HepG2 (cell line): ENCODE results near the gene IL17RC. TPM values are rescaled to one million over a fixed set of nuclear protein-coding genes. Genes with fewer than 3 reads are reported as not detected.

Experiments
- HINFP ChIP-seq: sonication (generic); formaldehyde crosslinking; IDR thresholded peaks from 2 replicates; pipeline ENCODE4 v1.4.0; 2020; ENCODE audit warnings: low read depth, mild to moderate bottlenecking, missing genetic modification reagents
- NAIF1 ChIP-seq: sonication (generic); formaldehyde crosslinking; IDR thresholded peaks from 2 replicates; pipeline ENCODE4 v1.5.0; 2020; ENCODE audit warnings: mild to moderate bottlenecking, missing genetic modification reagents, borderline replicate concordance
- SIX1 ChIP-seq: sonication (generic); formaldehyde crosslinking; IDR thresholded peaks from 2 replicates; pipeline ENCODE4 v1.4.0; 2020; ENCODE audit warnings: missing genetic modification reagents, borderline replicate concordance
- SIX4 ChIP-seq: sonication (generic); formaldehyde crosslinking; IDR thresholded peaks from 2 replicates; pipeline ENCODE4 v1.4.0; 2020; ENCODE audit warnings: missing genetic modification reagents
- SNRNP70 ChIP-seq: fragments of 200-400 bp; formaldehyde crosslinking; IDR thresholded peaks from 2 replicates; pipeline ENCODE4 v1.6.1; 2017; ENCODE audit warnings: mild to moderate bottlenecking, low read depth, low read length, moderate library complexity
- SP5 ChIP-seq: IDR thresholded peaks from 2 replicates; pipeline ENCODE4 v1.6.1; 2016; ENCODE audit warnings: low read depth, borderline replicate concordance
- TEAD3 ChIP-seq: optimal IDR thresholded peaks from 2 replicates; pipeline ENCODE3; 2016; ENCODE audit warnings: borderline replicate concordance
- ZFP91 ChIP-seq: sonication (generic); formaldehyde crosslinking; IDR thresholded peaks from 2 replicates; pipeline ENCODE4 v1.9.0; 2022; ENCODE audit warnings: missing genetic modification reagents, mild to moderate bottlenecking, borderline replicate concordance
- ZNF350 ChIP-seq: sonication (generic); formaldehyde crosslinking; IDR thresholded peaks from 2 replicates; pipeline ENCODE4 v1.4.0; 2020; ENCODE audit warnings: mild to moderate bottlenecking, low read depth, missing genetic modification reagents, borderline replicate concordance
- ZNF496 ChIP-seq: sonication (generic); formaldehyde crosslinking; IDR thresholded peaks from 2 replicates; pipeline ENCODE4 v1.8.1; 2023; ENCODE audit warnings: mild to moderate bottlenecking, moderate library complexity, missing genetic modification reagents; ENCODE audit not compliant: insufficient replicate concordance
- ZNF552 ChIP-seq: sonication (generic); formaldehyde crosslinking; IDR thresholded peaks from 2 replicates; pipeline ENCODE4 v1.9.0; 2022; ENCODE audit warnings: missing genetic modification reagents, mild to moderate bottlenecking, borderline replicate concordance
- polyA plus RNA-seq, 8 experiments: library from polyadenylated mRNA; depleted of rRNA in 3 of 8; stranded (reverse) in 7 of 8; unstranded in 1 of 8; fragments of >200 nt; fragmentation: Illumina TruSeq in 4 of 8; extraction: Trizol in 4 of 8; gene quantifications; 2 replicates each; pipeline versions ENCODE4 v1.2.1 to v1.2.3, GENCODE V29; 2011 to 2016; ENCODE audit warnings: low read depth in 4 of 8, missing spikeins in 1 of 8, mixed read lengths in 1 of 8; ENCODE audit not compliant: insufficient read depth in 1 of 8
- total RNA-seq, 5 experiments: library from RNA; depleted of rRNA; stranded (reverse); fragments of >200 nt; fragmentation: Illumina TruSeq; extraction: Trizol; gene quantifications; 2 replicates each; pipeline ENCODE4 v1.2.3, GENCODE V29; 2016; ENCODE audit warnings: low read depth in 1 of 5
- TF ChIP-seq, protein P1 (sequence below): sonication (generic); formaldehyde crosslinking; IDR thresholded peaks from 2 replicates; pipeline ENCODE4 v1.5.1; 2020; ENCODE audit warnings: mild to moderate bottlenecking, missing genetic modification reagents, moderate library complexity

IL17RC gene
- total and polyA plus RNA-seq, 2 of the 13 experiments (the other 11 are each of a cell fraction or from before 2014, with no cell fraction given): 20.7 to 24.0 TPM

- TF ChIP-seq ZFP91 (CRISPR knock-in tag): 0 out of 2 replicates have a peak, but pooled peaks have one; percentile 29
- TF ChIP-seq TEAD3: peak; percentile 29
- TF ChIP-seq ZNF350: peak; percentile 23; the same call in 1 of the 2 replicates
- no peak for TF ChIP-seq NAIF1 (CRISPR knock-in tag)
- TF ChIP-seq ZNF496 (CRISPR knock-in tag): no peak
- TF ChIP-seq SIX4 (CRISPR knock-in tag): peak; percentile 82
- TF ChIP-seq SIX1 (CRISPR knock-in tag): peak; percentile 67; the same call in 1 of the 2 replicates
- TF ChIP-seq SP5 (CRISPR knock-in tag): no peak
- no peak for TF ChIP-seq HINFP
- TF ChIP-seq ZNF552: no peak
- no peak for TF ChIP-seq SNRNP70
- TF ChIP-seq, protein P1, sequence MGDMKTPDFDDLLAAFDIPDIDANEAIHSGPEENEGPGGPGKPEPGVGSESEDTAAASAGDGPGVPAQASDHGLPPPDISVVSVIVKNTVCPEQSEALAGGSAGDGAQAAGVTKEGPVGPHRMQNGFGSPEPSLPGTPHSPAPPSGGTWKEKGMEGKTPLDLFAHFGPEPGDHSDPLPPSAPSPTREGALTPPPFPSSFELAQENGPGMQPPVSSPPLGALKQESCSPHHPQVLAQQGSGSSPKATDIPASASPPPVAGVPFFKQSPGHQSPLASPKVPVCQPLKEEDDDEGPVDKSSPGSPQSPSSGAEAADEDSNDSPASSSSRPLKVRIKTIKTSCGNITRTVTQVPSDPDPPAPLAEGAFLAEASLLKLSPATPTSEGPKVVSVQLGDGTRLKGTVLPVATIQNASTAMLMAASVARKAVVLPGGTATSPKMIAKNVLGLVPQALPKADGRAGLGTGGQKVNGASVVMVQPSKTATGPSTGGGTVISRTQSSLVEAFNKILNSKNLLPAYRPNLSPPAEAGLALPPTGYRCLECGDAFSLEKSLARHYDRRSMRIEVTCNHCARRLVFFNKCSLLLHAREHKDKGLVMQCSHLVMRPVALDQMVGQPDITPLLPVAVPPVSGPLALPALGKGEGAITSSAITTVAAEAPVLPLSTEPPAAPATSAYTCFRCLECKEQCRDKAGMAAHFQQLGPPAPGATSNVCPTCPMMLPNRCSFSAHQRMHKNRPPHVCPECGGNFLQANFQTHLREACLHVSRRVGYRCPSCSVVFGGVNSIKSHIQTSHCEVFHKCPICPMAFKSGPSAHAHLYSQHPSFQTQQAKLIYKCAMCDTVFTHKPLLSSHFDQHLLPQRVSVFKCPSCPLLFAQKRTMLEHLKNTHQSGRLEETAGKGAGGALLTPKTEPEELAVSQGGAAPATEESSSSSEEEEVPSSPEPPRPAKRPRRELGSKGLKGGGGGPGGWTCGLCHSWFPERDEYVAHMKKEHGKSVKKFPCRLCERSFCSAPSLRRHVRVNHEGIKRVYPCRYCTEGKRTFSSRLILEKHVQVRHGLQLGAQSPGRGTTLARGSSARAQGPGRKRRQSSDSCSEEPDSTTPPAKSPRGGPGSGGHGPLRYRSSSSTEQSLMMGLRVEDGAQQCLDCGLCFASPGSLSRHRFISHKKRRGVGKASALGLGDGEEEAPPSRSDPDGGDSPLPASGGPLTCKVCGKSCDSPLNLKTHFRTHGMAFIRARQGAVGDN (CRISPR knock-in tag): peak; percentile 21; the same call in 1 of the 2 replicates
- TF ChIP-seq, all 625 proteins: peak for 10
Measured at GRCh38 chr3:9955067-9955502, 38.2 kb downstream of the IL17RC start (continued).
